OCI-LY3 (cell line): ENCODE data around the gene HDAC7.

Experiments
- EZH2phosphoT487 ChIP-seq: fragments of 200-600 bp; shearing (Covaris generic); IDR thresholded peaks from 2 replicates; pipeline ENCODE4 v1.6.1; 2018; ENCODE audit warnings: antibody characterized with exemption, mixed run types, low read depth
- TF ChIP-seq, protein P1 (sequence below): fragments of 200-600, 300-600 bp; sonication (generic); IDR thresholded peaks from 2 replicates; pipeline ENCODE4 v1.5.1; 2014; ENCODE audit warnings: antibody characterized with exemption, low read length, low read depth

DNA sequence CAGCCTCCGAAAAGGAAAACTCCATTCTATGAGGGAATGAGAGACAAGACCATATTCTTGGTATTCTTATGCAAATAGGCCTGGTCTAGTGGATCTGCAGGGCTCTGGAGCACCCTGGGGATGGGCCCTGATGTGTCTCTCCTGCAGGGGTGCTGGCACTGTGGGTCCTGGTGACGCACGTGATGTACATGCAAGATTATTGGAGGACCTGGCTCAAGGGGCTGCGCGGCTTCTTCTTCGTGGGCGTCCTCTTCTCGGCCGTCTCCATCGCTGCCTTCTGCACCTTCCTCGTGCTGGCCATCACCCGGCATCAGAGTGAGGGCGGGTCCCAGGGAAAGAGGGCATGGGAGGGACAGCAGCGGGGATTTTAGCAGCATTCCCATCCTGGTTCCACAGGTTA lies 40.8 kb downstream of the HDAC7 start:
- TF ChIP-seq, protein P1, sequence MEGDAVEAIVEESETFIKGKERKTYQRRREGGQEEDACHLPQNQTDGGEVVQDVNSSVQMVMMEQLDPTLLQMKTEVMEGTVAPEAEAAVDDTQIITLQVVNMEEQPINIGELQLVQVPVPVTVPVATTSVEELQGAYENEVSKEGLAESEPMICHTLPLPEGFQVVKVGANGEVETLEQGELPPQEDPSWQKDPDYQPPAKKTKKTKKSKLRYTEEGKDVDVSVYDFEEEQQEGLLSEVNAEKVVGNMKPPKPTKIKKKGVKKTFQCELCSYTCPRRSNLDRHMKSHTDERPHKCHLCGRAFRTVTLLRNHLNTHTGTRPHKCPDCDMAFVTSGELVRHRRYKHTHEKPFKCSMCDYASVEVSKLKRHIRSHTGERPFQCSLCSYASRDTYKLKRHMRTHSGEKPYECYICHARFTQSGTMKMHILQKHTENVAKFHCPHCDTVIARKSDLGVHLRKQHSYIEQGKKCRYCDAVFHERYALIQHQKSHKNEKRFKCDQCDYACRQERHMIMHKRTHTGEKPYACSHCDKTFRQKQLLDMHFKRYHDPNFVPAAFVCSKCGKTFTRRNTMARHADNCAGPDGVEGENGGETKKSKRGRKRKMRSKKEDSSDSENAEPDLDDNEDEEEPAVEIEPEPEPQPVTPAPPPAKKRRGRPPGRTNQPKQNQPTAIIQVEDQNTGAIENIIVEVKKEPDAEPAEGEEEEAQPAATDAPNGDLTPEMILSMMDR, result no peak
- TF ChIP-seq EZH2phosphoT487, result no peak
